Tibial nerve (tissue), 4 donors: Measurements from ENCODE around the gene TTC33.

Source experiments
- EP300 ChIP-seq, 2 donors: sonication (generic); formaldehyde crosslinking; IDR thresholded peaks; one replicate each; pipeline ENCODE4 v1.6.1; 2017; ENCODE audit warnings: antibody characterized with exemption in 2 of 2, mild to moderate bottlenecking in 1 of 2
- POLR2A ChIP-seq, 2 donors: fragments of 450-650 bp; IDR thresholded peaks; one replicate each; pipeline ENCODE4 v1.6.1; 2017; ENCODE audit warnings: antibody characterized with exemption in 2 of 2, mild to moderate bottlenecking in 2 of 2, moderate library complexity in 2 of 2
- TF ChIP-seq, protein P1 (sequence below), 5 experiments: fragments of 200-600 bp in 3 of 5; fragments of 450-650 bp in 2 of 5; sonication (generic) in 3 of 5; IDR thresholded peaks; one replicate each; pipeline ENCODE4 v1.5.1; 2016 to 2019; ENCODE audit warnings: antibody characterized with exemption in 5 of 5, mild to moderate bottlenecking in 3 of 5, moderate library complexity in 2 of 5

DNA sequence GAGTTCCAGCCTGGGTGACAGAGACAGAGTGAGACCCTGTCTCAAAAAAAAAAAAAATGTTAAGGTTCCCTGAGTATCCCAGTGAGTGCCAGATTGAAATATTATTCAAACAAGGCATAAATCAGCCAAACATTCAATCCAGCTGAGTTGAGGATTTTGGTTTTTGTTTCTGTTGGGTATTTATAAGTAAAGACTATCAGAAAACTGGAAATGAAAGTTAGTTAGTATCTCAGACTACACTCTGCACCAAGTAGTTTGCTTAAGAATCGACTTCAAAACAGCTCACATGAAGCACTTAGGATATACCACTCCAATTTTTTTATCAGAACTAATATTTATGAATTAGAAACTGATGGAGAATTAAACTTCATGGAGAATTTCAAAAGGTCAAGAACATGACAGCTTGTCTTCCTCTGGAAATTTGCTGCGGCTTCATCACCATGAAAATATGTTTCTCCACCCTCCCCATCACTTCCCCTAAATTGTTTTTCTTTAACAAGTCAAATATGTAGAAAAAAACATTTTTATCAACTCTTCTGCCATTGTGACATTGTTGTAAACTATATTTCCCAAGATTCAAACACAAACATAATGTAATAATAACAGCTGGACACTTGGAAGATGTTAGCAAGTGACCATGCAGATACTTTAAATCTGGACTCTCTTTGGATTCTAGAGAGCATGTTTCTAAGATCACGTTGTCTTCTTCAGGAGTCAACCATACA, 186.1 kb downstream of the TTC33 start:
- TF ChIP-seq POLR2A (IDR thresholded peaks at IDR 0.05) = no peak
- TF ChIP-seq, protein P1, sequence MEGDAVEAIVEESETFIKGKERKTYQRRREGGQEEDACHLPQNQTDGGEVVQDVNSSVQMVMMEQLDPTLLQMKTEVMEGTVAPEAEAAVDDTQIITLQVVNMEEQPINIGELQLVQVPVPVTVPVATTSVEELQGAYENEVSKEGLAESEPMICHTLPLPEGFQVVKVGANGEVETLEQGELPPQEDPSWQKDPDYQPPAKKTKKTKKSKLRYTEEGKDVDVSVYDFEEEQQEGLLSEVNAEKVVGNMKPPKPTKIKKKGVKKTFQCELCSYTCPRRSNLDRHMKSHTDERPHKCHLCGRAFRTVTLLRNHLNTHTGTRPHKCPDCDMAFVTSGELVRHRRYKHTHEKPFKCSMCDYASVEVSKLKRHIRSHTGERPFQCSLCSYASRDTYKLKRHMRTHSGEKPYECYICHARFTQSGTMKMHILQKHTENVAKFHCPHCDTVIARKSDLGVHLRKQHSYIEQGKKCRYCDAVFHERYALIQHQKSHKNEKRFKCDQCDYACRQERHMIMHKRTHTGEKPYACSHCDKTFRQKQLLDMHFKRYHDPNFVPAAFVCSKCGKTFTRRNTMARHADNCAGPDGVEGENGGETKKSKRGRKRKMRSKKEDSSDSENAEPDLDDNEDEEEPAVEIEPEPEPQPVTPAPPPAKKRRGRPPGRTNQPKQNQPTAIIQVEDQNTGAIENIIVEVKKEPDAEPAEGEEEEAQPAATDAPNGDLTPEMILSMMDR (IDR thresholded peaks at IDR 0.05) = no peak
- no peak for TF ChIP-seq EP300 (IDR thresholded peaks at IDR 0.05)
